ENCODE measurements around the gene BRDT.

Gene BRDT

GRCh38 chr1:91949356-91949699 lies at the start of gene BRDT:
Gene BRDT (plus strand): TSS chr1:91949401. CDS start chr1:91962755, 13,354 bp downstream.
- no peak for DNase-seq

- DNase-seq, result no peak
These were observed 48.6 kb upstream of the BRDT start for GRCh38 chr1:91900562-91900961.

- DNase-seq, result no peak
These were observed 48.0 kb upstream of the BRDT start for GRCh38 chr1:91901231-91901630.

GRCh38 chr1:91912266-91912665 lies 36.9 kb upstream of the BRDT start:
- no peak for DNase-seq

GRCh38 chr1:91913018-91913417 lies 36.2 kb upstream of the BRDT start:
- no peak for DNase-seq

- DNase-seq, result no peak
These were observed 33.2 kb upstream of the BRDT start for GRCh38 chr1:91916046-91916445.

- DNase-seq, result no peak
These were observed 32.3 kb upstream of the BRDT start for GRCh38 chr1:91916811-91917460.

- DNase-seq, result no peak
These were observed 29.2 kb upstream of the BRDT start for GRCh38 chr1:91919962-91920361.

GRCh38 chr1:91924146-91924545 lies 25.1 kb upstream of the BRDT start:
- DNase-seq, result no peak

GRCh38 chr1:91925644-91926435 lies 23.4 kb upstream of the BRDT start:
- no peak for DNase-seq

- DNase-seq, result no peak
These were observed 21.2 kb upstream of the BRDT start for GRCh38 chr1:91928026-91928425.

GRCh38 chr1:91929250-91929649 lies 20.0 kb upstream of the BRDT start:
- DNase-seq, result no peak

GRCh38 chr1:91937613-91938012 lies 11.6 kb upstream of the BRDT start:
- DNase-seq, result no peak

- no peak for DNase-seq
These were observed 8.7 kb upstream of the BRDT start for GRCh38 chr1:91940496-91940895.

GRCh38 chr1:91944087-91944486 lies 5.1 kb upstream of the BRDT start:
- no peak for DNase-seq

GRCh38 chr1:91948097-91948496 lies 1.1 kb upstream of the BRDT start:
- no peak for DNase-seq

- DNase-seq, result no peak
These were observed 473 bp upstream of the BRDT start for GRCh38 chr1:91948501-91949355.

GRCh38 chr1:91952187-91952586 lies 3.0 kb downstream of the BRDT start:
- DNase-seq, result no peak

- no peak for DNase-seq
These were observed 9.7 kb downstream of the BRDT start for GRCh38 chr1:91958926-91959325.

GRCh38 chr1:91968334-91968733 lies 19.1 kb downstream of the BRDT start:
- no peak for DNase-seq

- no peak for DNase-seq
These were observed 30.2 kb downstream of the BRDT start for GRCh38 chr1:91979383-91979782.

- DNase-seq, result no peak
These were observed 31.5 kb downstream of the BRDT start for GRCh38 chr1:91980663-91981062.

- DNase-seq, result no peak
These were observed 32.9 kb downstream of the BRDT start for GRCh38 chr1:91981996-91982609.

All from NCI-H69 (cell line).